Hepatic stellate cell (primary cell): ENCODE measurements around the gene SKP1.
"Not testable (repeated sequence)": the region's sequence is repeated elsewhere in the genome, so short reads cannot be mapped to it uniquely, and the experiment has no call there.

Source experiments
- DNase-seq: peaks from one replicate; pipeline ENCODE4 v3.0.0; 2011; ENCODE audit warnings: low spot score

SKP1 gene

GRCh38 chr5:134176511-134177368, at the start of gene SKP1:
Gene SKP1 (minus strand): TSS chr5:134176950. CDS start chr5:134174022, 2,928 bp downstream.
- peak; percentile 82 for DNase-seq

GRCh38 chr5:134225780-134226440, 49.2 kb upstream of the SKP1 start, which contains the start of gene PPP2CA:
Gene PPP2CA (minus strand): TSS chr5:134226073. CDS start chr5:134225861, 212 bp downstream.
- DNase-seq = peak; percentile 90

- peak; percentile 60 for DNase-seq
Observed at GRCh38 chr5:134224888-134225779, 48.4 kb upstream of the SKP1 start.

- DNase-seq = peak; percentile 15
Observed at GRCh38 chr5:134223406-134224248, 46.9 kb upstream of the SKP1 start.

- not testable (repeated sequence) for DNase-seq
Observed at GRCh38 chr5:134221690-134222089, 44.9 kb upstream of the SKP1 start.

- DNase-seq = no peak
Observed at GRCh38 chr5:134215757-134216156, 39.0 kb upstream of the SKP1 start.

GRCh38 chr5:134211263-134212031, 34.7 kb upstream of the SKP1 start:
- not testable (repeated sequence) for DNase-seq

- DNase-seq = no peak
Observed at GRCh38 chr5:134209477-134210245, 32.9 kb upstream of the SKP1 start.

GRCh38 chr5:134207696-134208095, 30.9 kb upstream of the SKP1 start:
- no peak for DNase-seq

- DNase-seq = no peak
Observed at GRCh38 chr5:134206627-134207160, 29.9 kb upstream of the SKP1 start.

- no peak for DNase-seq
Observed at GRCh38 chr5:134204575-134204974, 27.8 kb upstream of the SKP1 start.

- DNase-seq = no peak
Observed at GRCh38 chr5:134203630-134204029, 26.9 kb upstream of the SKP1 start.

- DNase-seq = no peak
Observed at GRCh38 chr5:134195666-134196065, 18.9 kb upstream of the SKP1 start.

GRCh38 chr5:134189031-134189430, 12.3 kb upstream of the SKP1 start:
- DNase-seq = no peak

- DNase-seq = no peak
Observed at GRCh38 chr5:134188092-134188491, 11.3 kb upstream of the SKP1 start.

GRCh38 chr5:134184155-134185135, 7.7 kb upstream of the SKP1 start:
- peak; percentile 74 for DNase-seq

GRCh38 chr5:134183481-134183880, 6.7 kb upstream of the SKP1 start:
- no peak for DNase-seq

- DNase-seq = no peak
Observed at GRCh38 chr5:134178096-134178419, 1.3 kb upstream of the SKP1 start.
